K562 (cell line): ENCODE data around the gene ZNF627. TPM values are rescaled to one million over a fixed set of nuclear protein-coding genes. Genes with fewer than 3 reads are reported as not detected.

ENCODE experiments used
- CCNT2 ChIP-seq: IDR thresholded peaks from 2 replicates; pipeline ENCODE4 v1.6.1; 2011; ENCODE audit warnings: borderline replicate concordance, low read depth, mild to moderate bottlenecking, moderate library complexity, mixed read lengths, low read length; ENCODE audit not compliant: insufficient read length; ENCODE audit errors: extremely low read depth
- CEBPG ChIP-seq, 3 experiments: fragments of 200-800 bp in 1 of 3; sonication (Bioruptor generic) in 1 of 3; sonication (generic) in 1 of 3; formaldehyde crosslinking in 1 of 3; IDR thresholded peaks in 2 of 3; conservative IDR thresholded peaks in 1 of 3; 2 replicates each; pipeline versions ENCODE4 v1.6.1 to v1.8.0; 2016 to 2022; ENCODE audit warnings: missing compliant biosample characterization in 2 of 3, missing genetic modification characterization in 2 of 3, mild to moderate bottlenecking in 1 of 3, missing genetic modification reagents in 1 of 3
- EHMT2 ChIP-seq: fragments of 450-650 bp; IDR thresholded peaks from 2 replicates; pipeline ENCODE4 v1.6.1; 2018; ENCODE audit warnings: antibody characterized with exemption
- ELF4 ChIP-seq: fragments of 450-650 bp; formaldehyde crosslinking; IDR thresholded peaks from 2 replicates; pipeline ENCODE4 v1.4.0; 2022; ENCODE audit warnings: missing genetic modification characterization
- FOXP1 ChIP-seq: sonication (generic); formaldehyde crosslinking; IDR thresholded peaks from 2 replicates; pipeline ENCODE4 v1.8.0; 2022; ENCODE audit warnings: mild to moderate bottlenecking, missing genetic modification reagents
- HCFC1 ChIP-seq: IDR thresholded peaks from 2 replicates; pipeline ENCODE4 v1.6.1; 2012; ENCODE audit warnings: low read depth, low read length, improper control_type of control experiment
- KDM5B ChIP-seq: fragments of 200-600 bp; sonication (generic); IDR thresholded peaks from 2 replicates; pipeline ENCODE4 v1.6.1; 2012; ENCODE audit warnings: low read depth, mild to moderate bottlenecking, moderate library complexity, low read length, control low read depth, inconsistent platforms; ENCODE audit not compliant: insufficient replicate concordance
- NR2C2 ChIP-seq, 2 experiments: fragments of 200-800 bp in 1 of 2; sonication (Bioruptor generic) in 1 of 2; sonication (generic) in 1 of 2; formaldehyde crosslinking in 1 of 2; IDR thresholded peaks; 2 replicates each; pipeline versions ENCODE4 v1.6.1 to v1.8.0; 2016 to 2022; ENCODE audit warnings: mild to moderate bottlenecking in 1 of 2, missing compliant biosample characterization in 1 of 2, missing genetic modification characterization in 1 of 2, missing genetic modification reagents in 1 of 2
- NR3C1 ChIP-seq: sonication (generic); formaldehyde crosslinking; IDR thresholded peaks from 2 replicates; pipeline ENCODE4 v1.8.1; 2022; ENCODE audit warnings: missing genetic modification reagents
- RBM17 ChIP-seq: fragments of 200-400 bp; formaldehyde crosslinking; IDR thresholded peaks from 2 replicates; pipeline ENCODE4 v1.6.1; 2017; ENCODE audit warnings: low read depth, mild to moderate bottlenecking, low read length, borderline replicate concordance
- TBP ChIP-seq: optimal IDR thresholded peaks from 2 replicates; pipeline ENCODE3; 2011; ENCODE audit warnings: low read depth, low read length, improper control_type of control experiment
- YBX1 ChIP-seq: fragments of 450-650 bp; IDR thresholded peaks from 2 replicates; pipeline ENCODE4 v1.7.1; 2016; ENCODE audit warnings: mild to moderate bottlenecking
- ZBTB5 ChIP-seq: fragments of 450-650 bp; IDR thresholded peaks from 2 replicates; pipeline ENCODE4 v1.6.1; 2017; ENCODE audit warnings: antibody characterized with exemption
- ZFP1 ChIP-seq: fragments of 450-650 bp; formaldehyde crosslinking; IDR thresholded peaks from 2 replicates; pipeline ENCODE4 v1.4.0; 2020; ENCODE audit warnings: mild to moderate bottlenecking, mixed read lengths
- ZNF134 ChIP-seq: fragments of 250-450 bp; sonication (Bioruptor Pico); conservative IDR thresholded peaks from 2 replicates; pipeline ENCODE4 v1.4.0; 2020
- ZNF3 ChIP-seq: fragments of 250-450 bp; sonication (Bioruptor Pico); IDR thresholded peaks from 2 replicates; pipeline ENCODE4 v1.5.0; 2021; ENCODE audit warnings: mild to moderate bottlenecking, moderate library complexity
- ZNF780A ChIP-seq: fragments of 250-450 bp; sonication (Bioruptor Pico); IDR thresholded peaks from 2 replicates; pipeline ENCODE4 v1.5.0; 2021; ENCODE audit warnings: mild to moderate bottlenecking
- ZNF785 ChIP-seq: fragments of 250-450 bp; sonication (Bioruptor Pico); IDR thresholded peaks from 2 replicates; pipeline ENCODE4 v1.4.0; 2020; ENCODE audit warnings: mild to moderate bottlenecking
- polyA plus RNA-seq, 8 experiments: library from polyadenylated mRNA; depleted of rRNA in 4 of 8; stranded (reverse) in 5 of 8; unstranded in 3 of 8; fragments of >200 nt; fragmentation: Nextera tagmentation in 2 of 8; fragmentation: Illumina TruSeq in 1 of 8; extraction: Ambion mirVana in 2 of 8; extraction: Trizol in 1 of 8; gene quantifications; 2 replicates each; pipeline versions ENCODE4 v1.2.1 to v1.2.3, GENCODE V29; 2011 to 2014; ENCODE audit warnings: inconsistent platforms in 1 of 8, missing spikeins in 1 of 8
- total RNA-seq, 7 experiments: library from RNA; depleted of rRNA in 6 of 7; stranded (reverse); fragments of >200 nt in 6 of 7; fragmentation: Illumina TruSeq in 2 of 7; extraction: Trizol in 2 of 7; gene quantifications; 2 replicates each; pipeline versions ENCODE4 v1.2.1 to v1.2.3, GENCODE V29; 2011 to 2021; ENCODE audit warnings: low replicate concordance in 1 of 7
- TF ChIP-seq, protein P1 (sequence below): fragments of 450-650 bp; conservative IDR thresholded peaks from 2 replicates; pipeline ENCODE4 v1.6.1; 2016; ENCODE audit warnings: missing genetic modification characterization, low read depth, mild to moderate bottlenecking, control low read depth, missing compliant biosample characterization
- TF ChIP-seq, protein P2 (sequence below): fragments of 250-450 bp; sonication (Bioruptor Pico); IDR thresholded peaks from 2 replicates; pipeline ENCODE4 v1.4.0; 2020; ENCODE audit warnings: mild to moderate bottlenecking, moderate library complexity

The ZNF627 gene
- total and polyA plus RNA-seq, 9 of the 15 experiments (the other 6 are each of a cell fraction or from before 2014, with no cell fraction given), result 6.4 to 19.9 (median 10.6) TPM

DNA sequence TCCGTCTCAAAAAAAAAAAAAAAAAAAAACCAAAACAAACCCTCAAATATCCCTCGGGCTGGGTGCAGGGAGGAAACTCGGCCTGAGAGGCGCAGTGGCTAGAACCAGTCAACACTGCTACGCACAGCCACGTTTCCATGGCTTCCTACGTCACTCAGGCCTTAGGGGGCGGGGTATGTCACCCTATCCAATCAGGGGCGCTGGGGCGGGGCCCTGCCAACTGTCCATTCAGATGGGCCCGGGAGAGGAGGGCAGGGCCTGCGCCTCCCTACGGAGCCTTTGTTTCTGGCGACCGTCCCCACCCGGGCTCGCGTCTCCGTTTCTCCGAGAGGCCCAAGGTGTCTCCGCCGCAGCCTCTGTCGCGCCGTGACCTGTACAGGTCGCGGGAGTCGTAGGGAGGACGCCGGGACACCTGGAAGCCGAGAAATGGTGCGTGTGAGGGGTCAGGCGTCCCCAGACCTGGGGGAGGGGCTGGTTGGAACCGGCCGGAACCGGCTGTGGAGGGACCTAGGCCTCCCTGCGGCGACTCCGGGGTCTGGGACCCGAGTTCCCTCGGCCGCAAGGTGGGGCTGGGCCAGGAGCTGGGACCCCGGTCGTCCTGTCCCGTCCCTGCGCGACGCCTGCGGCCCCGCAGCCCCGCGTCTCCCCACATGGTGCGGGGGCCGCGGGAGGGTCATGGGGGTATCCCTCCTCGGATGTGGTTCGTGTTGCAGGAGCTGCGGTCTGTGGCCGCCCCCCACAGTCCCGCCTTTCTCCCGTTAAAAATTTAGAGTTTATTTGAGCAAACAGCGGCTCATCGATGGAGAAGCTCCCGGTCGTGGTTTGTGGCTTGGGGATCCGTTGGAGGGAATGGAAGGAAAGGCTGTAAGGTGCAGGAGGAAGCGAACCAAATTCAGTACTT, at the start of gene ZNF627 (continued):
- no peak for TF ChIP-seq HCFC1
- peak; percentile 46 for TF ChIP-seq CCNT2
- no peak for TF ChIP-seq NR3C1 (CRISPR knock-in tag)
- TF ChIP-seq ZNF785 (CRISPR knock-in tag), result no peak
- no peak for TF ChIP-seq CEBPG (CRISPR knock-in tag; IDR thresholded peaks at IDR 0.05)
- TF ChIP-seq CEBPG (tag; conservative IDR thresholded peaks at IDR 0.05 in 1 of 2, IDR thresholded peaks at IDR 0.05 in 1 of 2), result no peak
- no peak for TF ChIP-seq ZNF3
- TF ChIP-seq, protein P1, sequence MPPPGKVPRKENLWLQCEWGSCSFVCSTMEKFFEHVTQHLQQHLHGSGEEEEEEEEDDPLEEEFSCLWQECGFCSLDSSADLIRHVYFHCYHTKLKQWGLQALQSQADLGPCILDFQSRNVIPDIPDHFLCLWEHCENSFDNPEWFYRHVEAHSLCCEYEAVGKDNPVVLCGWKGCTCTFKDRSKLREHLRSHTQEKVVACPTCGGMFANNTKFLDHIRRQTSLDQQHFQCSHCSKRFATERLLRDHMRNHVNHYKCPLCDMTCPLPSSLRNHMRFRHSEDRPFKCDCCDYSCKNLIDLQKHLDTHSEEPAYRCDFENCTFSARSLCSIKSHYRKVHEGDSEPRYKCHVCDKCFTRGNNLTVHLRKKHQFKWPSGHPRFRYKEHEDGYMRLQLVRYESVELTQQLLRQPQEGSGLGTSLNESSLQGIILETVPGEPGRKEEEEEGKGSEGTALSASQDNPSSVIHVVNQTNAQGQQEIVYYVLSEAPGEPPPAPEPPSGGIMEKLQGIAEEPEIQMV (tag), result no peak
- no peak for TF ChIP-seq EHMT2
- no peak for TF ChIP-seq ELF4 (CRISPR knock-in tag)
- no peak for TF ChIP-seq FOXP1 (CRISPR knock-in tag)
- TF ChIP-seq RBM17, result no peak
- TF ChIP-seq ZNF134 (CRISPR knock-in tag), result no peak
- no peak for TF ChIP-seq ZBTB5
- peak; percentile 92 for TF ChIP-seq TBP
- no peak for TF ChIP-seq YBX1
- TF ChIP-seq NR2C2 (CRISPR knock-in tag; IDR thresholded peaks at IDR 0.05), result no peak
- peak; percentile 72; the same call in 1 of the 2 replicates for TF ChIP-seq NR2C2 (tag; IDR thresholded peaks at IDR 0.05)
- no peak for TF ChIP-seq ZNF780A (CRISPR knock-in tag)
- TF ChIP-seq ZFP1, result peak; percentile 19; the same call in 1 of the 2 replicates
- peak; percentile 95 for TF ChIP-seq KDM5B
- TF ChIP-seq, protein P2, sequence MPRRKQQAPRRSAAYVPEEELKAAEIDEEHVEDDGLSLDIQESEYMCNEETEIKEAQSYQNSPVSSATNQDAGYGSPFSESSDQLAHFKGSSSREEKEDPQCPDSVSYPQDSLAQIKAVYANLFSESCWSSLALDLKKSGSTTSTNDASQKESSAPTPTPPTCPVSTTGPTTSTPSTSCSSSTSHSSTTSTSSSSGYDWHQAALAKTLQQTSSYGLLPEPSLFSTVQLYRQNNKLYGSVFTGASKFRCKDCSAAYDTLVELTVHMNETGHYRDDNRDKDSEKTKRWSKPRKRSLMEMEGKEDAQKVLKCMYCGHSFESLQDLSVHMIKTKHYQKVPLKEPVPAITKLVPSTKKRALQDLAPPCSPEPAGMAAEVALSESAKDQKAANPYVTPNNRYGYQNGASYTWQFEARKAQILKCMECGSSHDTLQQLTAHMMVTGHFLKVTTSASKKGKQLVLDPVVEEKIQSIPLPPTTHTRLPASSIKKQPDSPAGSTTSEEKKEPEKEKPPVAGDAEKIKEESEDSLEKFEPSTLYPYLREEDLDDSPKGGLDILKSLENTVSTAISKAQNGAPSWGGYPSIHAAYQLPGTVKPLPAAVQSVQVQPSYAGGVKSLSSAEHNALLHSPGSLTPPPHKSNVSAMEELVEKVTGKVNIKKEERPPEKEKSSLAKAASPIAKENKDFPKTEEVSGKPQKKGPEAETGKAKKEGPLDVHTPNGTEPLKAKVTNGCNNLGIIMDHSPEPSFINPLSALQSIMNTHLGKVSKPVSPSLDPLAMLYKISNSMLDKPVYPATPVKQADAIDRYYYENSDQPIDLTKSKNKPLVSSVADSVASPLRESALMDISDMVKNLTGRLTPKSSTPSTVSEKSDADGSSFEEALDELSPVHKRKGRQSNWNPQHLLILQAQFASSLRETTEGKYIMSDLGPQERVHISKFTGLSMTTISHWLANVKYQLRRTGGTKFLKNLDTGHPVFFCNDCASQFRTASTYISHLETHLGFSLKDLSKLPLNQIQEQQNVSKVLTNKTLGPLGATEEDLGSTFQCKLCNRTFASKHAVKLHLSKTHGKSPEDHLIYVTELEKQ (CRISPR knock-in tag), result 0 out of 2 replicates have a peak, but pooled peaks have one; percentile 20
